Measurements from ENCODE around the gene CHPF2.

Gene CHPF2

DNA sequence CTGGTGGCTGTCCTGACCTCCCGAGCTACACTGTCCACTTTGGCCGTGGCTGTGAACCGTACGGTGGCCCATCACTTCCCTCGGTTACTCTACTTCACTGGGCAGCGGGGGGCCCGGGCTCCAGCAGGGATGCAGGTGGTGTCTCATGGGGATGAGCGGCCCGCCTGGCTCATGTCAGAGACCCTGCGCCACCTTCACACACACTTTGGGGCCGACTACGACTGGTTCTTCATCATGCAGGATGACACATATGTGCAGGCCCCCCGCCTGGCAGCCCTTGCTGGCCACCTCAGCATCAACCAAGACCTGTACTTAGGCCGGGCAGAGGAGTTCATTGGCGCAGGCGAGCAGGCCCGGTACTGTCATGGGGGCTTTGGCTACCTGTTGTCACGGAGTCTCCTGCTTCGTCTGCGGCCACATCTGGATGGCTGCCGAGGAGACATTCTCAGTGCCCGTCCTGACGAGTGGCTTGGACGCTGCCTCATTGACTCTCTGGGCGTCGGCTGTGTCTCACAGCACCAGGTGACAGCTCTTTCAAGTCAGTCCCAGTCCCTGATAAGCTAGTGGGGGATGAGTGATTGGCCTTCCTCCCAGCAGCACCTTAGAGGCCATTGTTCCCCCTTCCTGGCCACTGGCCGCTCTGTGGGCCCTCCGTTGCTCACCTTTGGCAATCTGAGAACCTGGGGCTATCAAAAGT lies 3.0 kb downstream of the CHPF2 start:
- DNase-seq (ENCODE audit: low spot score), result peak; percentile 11

DNA sequence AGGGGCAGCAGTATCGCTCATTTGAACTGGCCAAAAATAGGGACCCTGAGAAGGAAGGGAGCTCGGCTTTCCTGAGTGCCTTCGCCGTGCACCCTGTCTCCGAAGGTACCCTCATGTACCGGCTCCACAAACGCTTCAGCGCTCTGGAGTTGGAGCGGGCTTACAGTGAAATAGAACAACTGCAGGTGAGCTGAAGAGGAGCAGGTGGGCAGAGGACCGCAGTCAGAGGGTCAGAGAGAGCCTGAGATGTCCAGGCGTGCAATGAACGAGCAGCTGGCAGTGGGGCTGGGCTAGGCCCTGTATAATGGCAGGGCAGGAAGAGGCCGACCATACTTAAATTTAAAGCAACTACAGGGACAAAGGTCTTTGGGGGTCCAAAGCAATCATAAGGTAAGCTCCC lies 4.1 kb downstream of the CHPF2 start:
- DNase-seq (ENCODE audit: low spot score), result peak; percentile 4

DNA sequence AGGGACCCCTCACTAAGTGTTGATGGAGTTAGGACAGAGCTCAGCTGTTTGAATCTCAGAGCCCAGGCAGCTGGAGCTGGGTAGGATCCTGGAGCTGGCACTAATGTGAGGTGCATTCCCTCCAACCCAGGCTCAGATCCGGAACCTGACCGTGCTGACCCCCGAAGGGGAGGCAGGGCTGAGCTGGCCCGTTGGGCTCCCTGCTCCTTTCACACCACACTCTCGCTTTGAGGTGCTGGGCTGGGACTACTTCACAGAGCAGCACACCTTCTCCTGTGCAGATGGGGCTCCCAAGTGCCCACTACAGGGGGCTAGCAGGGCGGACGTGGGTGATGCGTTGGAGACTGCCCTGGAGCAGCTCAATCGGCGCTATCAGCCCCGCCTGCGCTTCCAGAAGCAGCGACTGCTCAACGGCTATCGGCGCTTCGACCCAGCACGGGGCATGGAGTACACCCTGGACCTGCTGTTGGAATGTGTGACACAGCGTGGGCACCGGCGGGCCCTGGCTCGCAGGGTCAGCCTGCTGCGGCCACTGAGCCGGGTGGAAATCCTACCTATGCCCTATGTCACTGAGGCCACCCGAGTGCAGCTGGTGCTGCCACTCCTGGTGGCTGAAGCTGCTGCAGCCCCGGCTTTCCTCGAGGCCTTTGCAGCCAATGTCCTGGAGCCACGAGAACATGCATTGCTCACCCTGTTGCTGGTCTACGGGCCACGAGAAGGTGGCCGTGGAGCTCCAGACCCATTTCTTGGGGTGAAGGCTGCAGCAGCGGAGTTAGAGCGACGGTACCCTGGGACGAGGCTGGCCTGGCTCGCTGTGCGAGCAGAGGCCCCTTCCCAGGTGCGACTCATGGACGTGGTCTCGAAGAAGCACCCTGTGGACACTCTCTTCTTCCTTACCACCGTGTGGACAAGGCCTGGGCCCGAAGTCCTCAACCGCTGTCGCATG lies 5.2 kb downstream of the CHPF2 start:
- peak; percentile 11 for DNase-seq (ENCODE audit: low spot score)

DNA sequence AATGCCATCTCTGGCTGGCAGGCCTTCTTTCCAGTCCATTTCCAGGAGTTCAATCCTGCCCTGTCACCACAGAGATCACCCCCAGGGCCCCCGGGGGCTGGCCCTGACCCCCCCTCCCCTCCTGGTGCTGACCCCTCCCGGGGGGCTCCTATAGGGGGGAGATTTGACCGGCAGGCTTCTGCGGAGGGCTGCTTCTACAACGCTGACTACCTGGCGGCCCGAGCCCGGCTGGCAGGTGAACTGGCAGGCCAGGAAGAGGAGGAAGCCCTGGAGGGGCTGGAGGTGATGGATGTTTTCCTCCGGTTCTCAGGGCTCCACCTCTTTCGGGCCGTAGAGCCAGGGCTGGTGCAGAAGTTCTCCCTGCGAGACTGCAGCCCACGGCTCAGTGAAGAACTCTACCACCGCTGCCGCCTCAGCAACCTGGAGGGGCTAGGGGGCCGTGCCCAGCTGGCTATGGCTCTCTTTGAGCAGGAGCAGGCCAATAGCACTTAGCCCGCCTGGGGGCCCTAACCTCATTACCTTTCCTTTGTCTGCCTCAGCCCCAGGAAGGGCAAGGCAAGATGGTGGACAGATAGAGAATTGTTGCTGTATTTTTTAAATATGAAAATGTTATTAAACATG lies 6.0 kb downstream of the CHPF2 start:
- no peak for DNase-seq (ENCODE audit: low spot score)

DNA sequence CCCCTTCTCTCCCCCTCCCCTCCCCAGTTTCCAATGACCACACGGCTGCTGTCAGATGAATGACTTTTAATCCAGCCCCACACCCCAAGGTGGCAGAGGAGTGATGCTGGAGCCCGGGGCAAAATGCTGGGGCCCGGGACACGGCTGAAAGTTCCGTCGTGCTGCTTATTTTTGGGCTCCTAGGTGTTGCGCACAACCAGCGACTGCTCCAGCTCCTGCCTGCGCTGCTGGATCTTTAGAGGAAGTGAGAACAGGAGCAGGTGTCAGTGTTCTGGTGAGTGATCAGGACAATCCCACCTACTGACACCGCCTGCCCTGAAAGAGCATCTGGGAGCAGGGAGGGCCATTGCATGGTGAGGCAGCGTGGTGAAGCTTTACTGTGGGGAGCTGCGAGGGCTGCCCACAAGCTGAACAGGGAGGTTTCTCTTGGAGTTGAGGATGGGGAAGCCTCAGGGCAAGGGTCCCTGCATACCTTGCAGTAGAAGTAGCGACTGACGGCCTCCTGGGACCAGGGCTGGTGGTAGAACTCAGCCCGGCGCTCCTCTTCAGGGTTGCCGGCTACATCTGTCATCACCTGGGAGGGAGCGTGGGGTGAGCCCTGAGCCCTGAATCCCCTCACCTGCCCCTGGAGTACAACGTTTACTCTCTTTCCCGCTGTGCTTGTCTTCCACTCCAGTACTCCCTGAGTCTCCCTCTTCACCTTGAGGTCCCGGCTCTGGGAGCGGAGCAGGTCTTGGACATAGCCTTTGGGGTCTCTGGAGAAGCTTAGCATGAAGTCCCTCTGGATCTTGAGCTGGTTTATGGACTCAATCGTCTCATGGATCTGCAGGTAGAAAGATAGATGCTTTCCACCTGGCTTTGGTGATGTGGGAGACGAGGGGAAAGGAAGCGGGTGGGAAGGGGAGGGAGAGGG lies 6.9 kb downstream of the CHPF2 start:
- DNase-seq (ENCODE audit: low spot score), result peak; percentile 6

DNA sequence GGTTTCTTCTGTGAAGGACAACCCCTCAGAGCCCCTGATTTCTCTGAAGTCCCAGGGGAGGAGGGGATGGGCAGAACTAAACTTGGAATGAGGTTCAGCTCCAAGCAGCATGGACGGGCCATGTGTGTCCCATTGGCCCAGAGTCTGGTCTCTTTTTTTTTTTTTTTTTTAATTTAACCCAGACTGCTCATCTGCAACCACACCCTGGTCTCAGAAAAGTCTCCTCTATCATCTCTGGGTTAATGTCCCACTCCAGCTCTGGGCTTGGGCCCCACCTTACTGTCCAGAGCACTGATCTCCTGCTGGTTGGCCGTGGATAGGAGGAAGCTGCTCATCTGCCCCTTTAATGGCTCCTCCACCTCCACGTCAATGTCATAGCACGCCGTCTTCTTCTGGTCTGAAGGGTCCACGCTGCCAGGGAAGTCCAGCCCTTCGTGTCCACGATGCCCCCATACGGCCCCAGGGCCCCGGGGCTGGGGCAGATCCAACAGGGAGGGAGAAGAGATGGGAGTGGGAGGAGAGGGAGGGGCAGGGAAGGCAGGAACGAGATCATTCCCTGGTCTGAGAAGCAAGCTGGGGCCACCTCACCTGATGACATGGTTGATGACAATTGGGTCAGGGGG lies 7.7 kb downstream of the CHPF2 start:
- DNase-seq (ENCODE audit: low spot score), result peak; percentile 1

DNA sequence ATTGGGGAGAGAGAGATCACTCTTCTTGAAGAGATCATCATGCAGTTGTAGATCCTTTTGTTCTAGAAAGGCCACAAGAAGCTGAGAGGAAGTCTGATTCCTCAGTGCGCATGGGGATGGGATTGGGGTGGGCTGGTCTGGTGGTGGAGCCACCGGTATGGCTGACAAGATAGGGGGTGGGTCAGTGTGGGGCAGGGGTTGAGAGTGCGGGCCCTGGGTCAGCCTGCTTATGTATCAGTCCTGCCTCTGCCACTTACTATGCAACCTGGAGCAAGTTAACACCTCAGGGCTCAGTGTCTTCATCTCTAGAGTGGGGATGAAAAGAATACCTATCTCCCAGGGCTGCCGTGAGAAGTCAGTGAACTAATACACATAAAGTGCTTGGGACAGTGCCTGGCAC lies 8.3 kb downstream of the CHPF2 start:
- peak; percentile 9 for DNase-seq (ENCODE audit: low spot score)

DNA sequence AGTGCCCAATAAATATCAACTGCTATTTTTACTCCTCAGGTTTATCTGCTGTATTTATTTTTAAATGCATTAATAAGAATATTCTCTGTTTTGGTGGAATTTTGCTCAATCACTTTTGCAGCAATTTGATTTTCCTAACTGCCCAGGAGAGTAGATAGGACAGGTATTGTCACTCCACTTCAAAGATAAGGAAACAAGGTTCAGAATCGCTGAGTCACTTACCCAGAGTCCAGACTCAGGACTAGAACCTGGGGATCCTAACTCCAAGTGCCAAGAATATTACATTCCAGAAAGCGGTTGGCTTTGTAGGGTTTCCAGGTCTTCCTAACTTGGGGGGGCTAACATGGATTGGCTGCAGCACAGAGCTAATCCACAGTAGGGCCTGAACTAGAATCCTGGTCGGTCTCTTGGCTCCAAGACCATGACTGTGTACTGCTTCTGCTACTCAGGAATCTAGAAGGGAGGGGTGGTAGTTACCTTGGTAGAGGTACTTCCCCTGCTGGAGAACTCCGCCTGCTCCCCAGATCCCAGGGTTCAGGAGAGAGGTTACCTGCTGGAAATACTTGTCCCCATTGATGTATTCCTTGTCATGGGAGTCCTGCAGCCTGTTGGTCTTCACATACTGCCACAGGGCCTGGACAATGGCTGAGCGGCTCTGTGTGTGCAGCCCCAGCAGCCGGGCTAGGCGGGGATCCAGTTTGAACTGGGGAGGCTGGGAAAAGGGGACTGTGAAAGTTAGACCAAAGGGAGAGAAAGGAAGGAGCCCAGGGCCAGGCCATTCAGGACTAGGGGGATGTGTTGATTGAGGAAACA lies 8.9 kb downstream of the CHPF2 start:
- DNase-seq (ENCODE audit: low spot score), result peak; percentile 11

DNA sequence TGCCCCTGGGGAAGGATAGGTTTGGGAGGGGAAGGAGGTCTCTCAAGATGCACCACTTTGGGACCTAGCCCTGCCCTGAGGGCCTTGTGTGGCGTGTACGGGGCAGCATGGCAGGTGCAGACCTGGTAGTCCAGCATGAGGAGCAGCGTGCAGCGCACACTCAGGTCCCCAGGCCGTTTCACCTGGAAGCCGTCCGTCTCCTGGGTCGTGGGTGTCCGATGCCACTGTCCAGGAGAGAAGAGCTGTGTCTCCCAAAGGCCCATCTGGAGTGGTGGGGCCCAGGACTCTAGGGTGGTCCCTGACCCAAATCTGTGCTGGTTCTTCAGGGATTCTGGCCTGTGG lies 9.4 kb downstream of the CHPF2 start:
- peak; percentile 4 for DNase-seq (ENCODE audit: low spot score)

DNA sequence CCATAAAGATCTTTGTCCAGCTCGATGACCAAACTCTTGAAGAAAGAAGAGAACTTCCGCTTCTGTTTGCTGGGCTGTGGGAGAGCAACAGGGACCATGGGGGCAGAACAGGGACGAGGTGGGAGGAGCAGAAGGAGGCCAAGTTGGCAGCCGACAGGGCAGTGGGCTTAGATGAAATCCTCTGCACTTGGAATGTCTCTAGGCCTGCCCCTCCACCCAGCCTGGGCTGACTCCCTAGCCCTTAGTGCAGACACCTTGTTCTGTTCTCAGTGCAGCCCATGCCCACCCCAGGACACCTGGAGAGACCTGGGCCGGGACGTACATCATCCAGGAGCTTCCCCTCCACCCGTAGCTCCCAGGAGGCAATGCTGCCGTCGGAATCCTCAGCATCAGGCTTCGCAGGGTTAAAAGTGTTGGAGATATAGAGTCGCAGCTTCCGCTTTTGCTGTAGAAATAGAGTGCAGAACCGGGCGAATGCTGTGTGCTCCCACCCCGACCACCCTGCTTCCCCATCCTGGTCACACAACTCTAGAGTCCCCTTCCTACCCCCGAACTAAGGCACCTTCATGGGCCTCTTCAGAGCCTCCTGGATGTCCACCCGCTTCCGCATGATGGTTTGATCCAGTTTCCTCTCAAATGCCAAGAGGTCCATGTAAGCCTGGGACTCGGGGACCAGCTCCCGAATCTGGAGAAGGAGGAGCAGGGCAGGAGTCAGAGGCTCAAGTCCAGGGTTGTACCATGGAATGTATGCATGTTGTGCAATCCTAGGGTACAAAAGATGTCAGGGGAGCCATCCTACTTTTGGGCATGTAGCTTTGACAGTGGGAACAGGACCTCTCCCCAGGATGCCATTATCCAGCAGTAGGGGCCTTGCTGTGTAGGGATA lies 10.1 kb downstream of the CHPF2 start:
- no peak for DNase-seq (ENCODE audit: low spot score)

DNA sequence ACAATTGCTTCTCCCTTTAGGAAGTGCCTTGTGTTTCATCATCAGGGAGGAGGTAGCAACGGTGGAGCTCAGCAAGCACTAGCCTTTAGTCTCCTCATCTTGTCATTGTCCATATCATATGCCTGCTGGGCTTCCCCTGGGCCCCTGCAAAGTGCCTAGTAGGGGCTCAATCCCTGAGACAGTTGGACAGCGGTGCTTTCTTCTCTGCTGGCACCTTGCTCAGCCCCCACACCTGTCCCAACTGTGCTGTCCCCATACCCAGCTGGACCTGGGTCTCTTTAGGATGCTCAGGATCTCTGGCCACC lies 10.7 kb downstream of the CHPF2 start:
- no peak for DNase-seq (ENCODE audit: low spot score)

DNA sequence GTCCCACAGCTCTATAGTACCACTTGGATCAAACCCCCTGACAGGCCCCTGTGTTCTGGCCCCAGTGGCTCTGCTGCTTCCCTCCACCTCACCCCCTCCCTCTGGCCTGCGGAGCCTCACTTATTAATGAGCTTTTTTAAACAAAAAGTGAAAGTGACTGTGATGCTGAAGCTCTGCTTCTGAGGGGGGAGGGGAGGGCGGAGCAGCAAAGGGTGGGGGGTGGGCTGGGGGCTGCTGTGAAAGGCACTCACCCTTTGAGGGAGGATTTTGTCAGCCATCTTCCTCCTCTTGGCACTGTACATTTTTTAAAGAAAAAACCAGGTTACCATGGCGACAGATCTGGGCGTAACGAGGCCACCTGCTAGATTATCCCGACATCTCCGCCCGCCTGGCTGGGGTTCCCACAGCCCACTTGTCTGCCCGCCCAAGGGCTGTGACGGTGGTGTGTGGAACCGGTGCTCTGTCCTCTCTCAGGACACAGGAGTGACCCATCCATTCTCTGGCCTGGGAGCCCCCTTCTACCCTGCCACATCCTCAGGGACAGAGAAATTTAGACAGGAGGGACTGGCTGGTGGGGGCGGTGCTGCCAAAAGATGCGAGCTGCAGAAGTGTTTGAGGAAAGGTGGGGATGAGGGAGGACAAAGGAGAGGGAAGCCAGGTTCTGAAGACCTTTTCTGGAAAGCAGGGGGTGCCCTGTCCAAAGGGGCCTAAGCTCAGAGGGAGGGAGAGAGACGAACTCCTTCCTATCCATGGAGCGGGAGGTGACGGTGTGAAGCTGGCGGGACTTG lies 11.3 kb downstream of the CHPF2 start:
- no peak for DNase-seq (ENCODE audit: low spot score)

DNA sequence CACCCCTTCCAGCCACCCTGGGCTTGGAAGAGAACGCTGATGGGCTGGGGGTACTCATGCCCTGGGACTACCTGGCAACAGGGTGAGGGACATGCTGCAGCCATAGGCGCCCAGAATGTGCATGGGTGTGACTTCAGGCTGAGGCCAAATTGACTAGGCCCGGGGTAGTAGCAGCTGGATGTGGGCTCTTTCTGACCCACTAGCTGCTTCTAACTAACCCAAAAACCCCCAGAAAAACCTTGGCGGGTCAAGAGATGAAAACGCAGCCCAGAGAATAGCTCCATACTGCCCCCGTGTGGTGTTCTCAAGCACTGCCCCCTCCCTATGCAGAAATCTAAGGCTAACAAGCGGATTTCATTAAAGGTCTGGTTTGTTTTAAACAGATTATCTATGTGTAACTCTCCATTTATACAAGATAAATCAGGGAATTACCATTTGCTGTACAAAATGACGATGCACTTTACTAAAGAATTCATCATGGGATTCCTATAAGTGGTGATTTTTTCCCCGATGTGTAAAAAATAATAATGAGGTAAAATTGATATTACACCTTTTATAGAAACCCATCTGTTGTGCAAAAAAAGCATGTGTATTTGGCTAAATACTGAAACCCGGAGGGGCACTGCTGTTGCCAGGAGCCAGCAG lies 12.0 kb downstream of the CHPF2 start:
- peak; percentile 87 for DNase-seq (ENCODE audit: low spot score)

DNA sequence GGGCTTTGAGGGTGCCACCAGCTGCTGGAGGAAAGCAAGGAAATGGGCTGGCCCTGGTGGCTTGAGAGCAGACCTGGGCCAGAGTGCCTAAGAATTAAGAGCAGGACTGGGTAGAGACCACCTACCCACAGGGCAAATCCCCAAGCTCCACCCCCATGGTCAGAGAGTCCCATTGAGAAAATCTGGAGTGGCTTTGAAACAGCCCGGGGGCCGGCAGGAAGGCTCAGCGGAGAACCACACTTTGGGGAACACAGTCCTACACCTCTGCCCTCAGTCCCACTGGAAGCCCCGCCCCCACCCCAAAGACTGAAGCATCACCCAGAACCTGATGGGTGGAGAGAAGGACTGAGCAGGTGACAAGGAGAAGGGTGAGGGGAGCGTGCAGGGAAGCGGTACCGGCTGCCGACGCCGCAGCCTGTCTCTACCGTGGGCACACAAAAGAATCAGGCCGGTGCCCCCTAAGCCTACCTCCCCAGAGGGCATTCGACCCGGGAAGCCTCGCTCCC lies 12.6 kb downstream of the CHPF2 start:
- DNase-seq (ENCODE audit: low spot score), result no peak

DNA sequence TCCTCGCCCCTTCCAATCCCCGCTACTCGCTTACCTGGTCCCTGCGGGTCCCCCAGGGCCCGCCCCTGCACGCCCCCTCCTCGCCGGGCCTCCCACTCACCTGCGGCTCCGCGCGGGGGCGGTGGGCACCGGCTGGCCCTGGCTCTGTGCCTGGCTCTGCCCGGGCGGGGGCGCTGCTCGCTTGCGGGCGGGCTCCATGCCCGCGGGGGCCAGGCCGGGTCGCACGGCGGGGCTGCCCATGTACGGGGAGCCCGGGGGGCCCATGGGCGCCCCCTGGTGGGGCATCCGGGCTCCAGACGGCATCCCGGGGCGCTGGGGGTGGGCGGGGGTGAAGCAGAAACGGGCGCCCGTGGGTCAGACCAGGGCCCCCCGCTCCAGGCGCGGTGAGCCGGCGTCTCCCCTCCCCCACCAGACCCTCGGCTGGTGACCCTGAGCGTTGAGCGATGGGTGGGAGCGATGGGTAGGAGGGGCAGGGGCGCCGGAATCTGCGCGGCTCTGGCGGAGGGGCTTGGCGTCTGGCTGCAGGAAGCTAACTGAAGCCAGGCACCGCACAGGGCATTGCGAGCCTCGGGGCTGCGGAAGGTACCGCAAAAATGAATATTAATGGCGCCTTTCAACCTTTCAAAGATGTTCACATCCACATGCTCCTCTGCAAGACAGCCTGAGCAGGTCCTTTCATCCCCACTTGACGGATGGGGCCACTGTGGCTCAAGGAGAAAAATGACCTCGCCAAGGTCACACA lies 13.2 kb downstream of the CHPF2 start:
- DNase-seq (ENCODE audit: low spot score), result peak; percentile 83

DNA sequence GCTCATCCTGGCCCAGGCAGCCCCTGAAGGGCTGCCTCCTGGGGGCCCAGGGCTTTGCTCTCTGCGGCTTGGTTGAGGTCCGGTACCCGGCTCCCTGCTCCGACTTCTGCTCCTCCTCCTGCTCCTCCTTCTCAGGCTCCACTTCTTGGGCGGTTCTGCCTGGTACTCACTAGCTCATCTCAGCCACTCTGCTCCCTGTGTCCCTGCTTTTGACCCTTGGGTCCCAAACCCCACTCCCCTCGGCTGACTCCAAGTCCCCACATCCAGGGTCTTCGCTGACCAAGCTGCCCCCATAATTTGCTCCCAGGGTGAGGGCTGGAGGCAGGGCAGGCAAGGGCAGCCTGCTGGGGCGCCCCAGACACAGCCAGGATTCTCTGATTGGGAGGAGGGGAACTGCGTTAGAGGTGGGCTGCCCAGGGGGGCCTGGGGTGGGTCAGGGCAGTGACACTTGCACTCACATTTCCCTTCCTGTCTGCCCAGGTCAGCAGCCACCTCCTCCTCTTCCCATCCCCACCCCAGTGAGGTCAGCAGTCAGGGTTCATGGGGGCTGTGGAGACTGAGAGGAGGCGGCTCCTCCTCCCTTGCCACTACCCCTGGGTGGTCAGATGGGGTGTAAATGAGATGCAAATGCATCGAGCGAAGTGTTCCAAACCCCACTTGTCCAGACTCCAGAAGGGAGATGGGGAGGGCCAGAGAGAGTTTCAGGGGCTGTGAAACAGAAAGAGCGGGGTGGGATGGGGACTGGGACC lies 14.0 kb downstream of the CHPF2 start:
- DNase-seq (ENCODE audit: low spot score), result no peak
